Measurements from ENCODE around the gene TRAF3IP1.

TRAF3IP1 gene

DNA sequence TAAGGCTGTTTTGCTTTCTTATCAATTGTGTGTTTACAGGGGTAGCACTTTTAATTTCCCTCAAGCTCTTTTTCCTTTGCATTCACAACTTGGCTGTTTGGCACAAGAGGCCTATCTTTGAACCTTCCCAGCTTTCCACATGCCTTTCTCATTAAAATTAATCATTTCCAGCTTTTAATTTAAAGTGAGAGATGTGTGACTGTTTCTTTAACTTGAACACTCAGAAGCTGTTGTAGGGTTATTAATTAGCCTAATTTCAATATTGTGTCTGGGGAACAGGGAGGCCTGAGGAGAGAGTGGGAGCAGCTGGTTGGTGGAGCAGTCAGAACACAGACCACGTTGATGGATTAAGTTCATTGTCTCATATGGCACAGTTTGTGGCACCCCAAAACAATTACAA, 111.1 kb downstream of the TRAF3IP1 start:
- Histone ChIP-seq H3K36me3 (ENCODE audit: control insufficient read depth, low read length) (peaks cover 57% of the 10 kb centered on the region), H3K4me2 (ENCODE audit: low read length) (no peak overlapping the region), H3K4me1 (ENCODE audit: control insufficient read depth, low read length) (peaks cover 15% of the 10 kb centered on the region), H3F3A (ENCODE audit: control insufficient read depth, insufficient read depth) (no peaks in the 10 kb centered on the region), H3K27me3 (ENCODE audit: control insufficient read depth, low read length) (no peaks in the 10 kb centered on the region), H3K4me3 (ENCODE audit: low read length) (no peak overlapping the region), H4K20me1 (ENCODE audit: control insufficient read depth, insufficient read depth, low read depth, low read length) (peaks cover 8% of the 10 kb centered on the region; the same call in 1 of the 2 replicates), H3K27ac (ENCODE audit: low read depth, low read length) (no peak overlapping the region), H3K79me2 (ENCODE audit: control insufficient read depth, low read length) (peaks cover 88% of the 10 kb centered on the region), H3K9me2 (replicated peaks; ENCODE audit: control insufficient read depth, low read length) (no peaks in the 10 kb centered on the region), H3K9me3 (ENCODE audit: control insufficient read depth, insufficient read depth, low read length) (no peaks in the 10 kb centered on the region)
- TF ChIP-seq, protein P1, sequence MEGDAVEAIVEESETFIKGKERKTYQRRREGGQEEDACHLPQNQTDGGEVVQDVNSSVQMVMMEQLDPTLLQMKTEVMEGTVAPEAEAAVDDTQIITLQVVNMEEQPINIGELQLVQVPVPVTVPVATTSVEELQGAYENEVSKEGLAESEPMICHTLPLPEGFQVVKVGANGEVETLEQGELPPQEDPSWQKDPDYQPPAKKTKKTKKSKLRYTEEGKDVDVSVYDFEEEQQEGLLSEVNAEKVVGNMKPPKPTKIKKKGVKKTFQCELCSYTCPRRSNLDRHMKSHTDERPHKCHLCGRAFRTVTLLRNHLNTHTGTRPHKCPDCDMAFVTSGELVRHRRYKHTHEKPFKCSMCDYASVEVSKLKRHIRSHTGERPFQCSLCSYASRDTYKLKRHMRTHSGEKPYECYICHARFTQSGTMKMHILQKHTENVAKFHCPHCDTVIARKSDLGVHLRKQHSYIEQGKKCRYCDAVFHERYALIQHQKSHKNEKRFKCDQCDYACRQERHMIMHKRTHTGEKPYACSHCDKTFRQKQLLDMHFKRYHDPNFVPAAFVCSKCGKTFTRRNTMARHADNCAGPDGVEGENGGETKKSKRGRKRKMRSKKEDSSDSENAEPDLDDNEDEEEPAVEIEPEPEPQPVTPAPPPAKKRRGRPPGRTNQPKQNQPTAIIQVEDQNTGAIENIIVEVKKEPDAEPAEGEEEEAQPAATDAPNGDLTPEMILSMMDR (IDR thresholded peaks at IDR 0.05; ENCODE audit: low read depth, low read length, poor library complexity, severe bottlenecking) = no peak
- TF ChIP-seq EZH2phosphoT487 (IDR thresholded peaks at IDR 0.05; ENCODE audit: borderline replicate concordance, low read length) = no peak

DNA sequence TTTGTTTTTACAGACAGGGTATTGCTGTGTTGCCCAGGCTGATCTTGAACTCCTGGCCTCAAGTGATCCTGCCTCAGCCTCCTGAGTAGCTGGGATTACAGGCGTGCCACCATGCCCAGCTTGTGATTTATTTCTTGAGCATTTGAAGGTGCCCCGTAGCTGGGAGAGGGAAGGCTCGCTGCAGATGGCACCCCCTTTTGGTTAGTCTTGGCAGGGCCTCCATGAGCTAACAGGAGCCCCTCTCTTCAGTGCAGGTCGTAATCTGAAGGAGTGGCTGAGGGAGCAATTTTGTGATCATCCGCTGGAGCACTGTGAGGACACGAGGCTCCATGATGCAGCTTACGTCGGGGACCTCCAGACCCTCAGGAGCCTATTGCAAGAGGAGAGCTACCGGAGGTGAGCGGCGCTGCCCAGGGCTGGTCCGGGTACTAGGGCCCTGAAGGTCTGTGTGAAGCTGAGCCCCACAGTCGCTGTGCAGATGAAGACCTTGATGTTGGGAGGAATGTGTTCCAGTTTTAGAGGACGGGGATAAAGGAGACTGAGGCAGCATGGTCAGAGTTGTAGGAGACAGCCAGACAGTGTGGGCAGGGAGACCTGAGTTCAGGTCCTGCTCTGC, 113.1 kb downstream of the TRAF3IP1 start:
- no peaks in the 10 kb centered on the region for H3K9me3 ChIP-seq (ENCODE audit: control insufficient read depth, insufficient read depth, low read length)
- no peak overlapping the region for H3K4me3 ChIP-seq (ENCODE audit: low read length)
- H3K27me3 ChIP-seq (ENCODE audit: control insufficient read depth, low read length) = no peaks in the 10 kb centered on the region
- peaks cover 6% of the 10 kb centered on the region for H3K4me1 ChIP-seq (ENCODE audit: control insufficient read depth, low read length)
- peaks cover 53% of the 10 kb centered on the region for H3K36me3 ChIP-seq (ENCODE audit: control insufficient read depth, low read length)
- H4K20me1 ChIP-seq (ENCODE audit: control insufficient read depth, insufficient read depth, low read depth, low read length) = peaks cover 8% of the 10 kb centered on the region; the same call in 1 of the 2 replicates
- TF ChIP-seq, protein P1 (IDR thresholded peaks at IDR 0.05; ENCODE audit: low read depth, low read length, poor library complexity, severe bottlenecking) = peak; percentile 29
- TF ChIP-seq EZH2phosphoT487 (IDR thresholded peaks at IDR 0.05; ENCODE audit: borderline replicate concordance, low read length) = no peak
- H3K79me2 ChIP-seq (ENCODE audit: control insufficient read depth, low read length) = peaks cover 78% of the 10 kb centered on the region
- H3F3A ChIP-seq (ENCODE audit: control insufficient read depth, insufficient read depth) = no peaks in the 10 kb centered on the region
- H3K9me2 ChIP-seq (replicated peaks; ENCODE audit: control insufficient read depth, low read length) = no peaks in the 10 kb centered on the region
- H3K4me2 ChIP-seq (ENCODE audit: low read length) = no peak overlapping the region
- H3K27ac ChIP-seq (ENCODE audit: low read depth, low read length) = no peak overlapping the region

DNA sequence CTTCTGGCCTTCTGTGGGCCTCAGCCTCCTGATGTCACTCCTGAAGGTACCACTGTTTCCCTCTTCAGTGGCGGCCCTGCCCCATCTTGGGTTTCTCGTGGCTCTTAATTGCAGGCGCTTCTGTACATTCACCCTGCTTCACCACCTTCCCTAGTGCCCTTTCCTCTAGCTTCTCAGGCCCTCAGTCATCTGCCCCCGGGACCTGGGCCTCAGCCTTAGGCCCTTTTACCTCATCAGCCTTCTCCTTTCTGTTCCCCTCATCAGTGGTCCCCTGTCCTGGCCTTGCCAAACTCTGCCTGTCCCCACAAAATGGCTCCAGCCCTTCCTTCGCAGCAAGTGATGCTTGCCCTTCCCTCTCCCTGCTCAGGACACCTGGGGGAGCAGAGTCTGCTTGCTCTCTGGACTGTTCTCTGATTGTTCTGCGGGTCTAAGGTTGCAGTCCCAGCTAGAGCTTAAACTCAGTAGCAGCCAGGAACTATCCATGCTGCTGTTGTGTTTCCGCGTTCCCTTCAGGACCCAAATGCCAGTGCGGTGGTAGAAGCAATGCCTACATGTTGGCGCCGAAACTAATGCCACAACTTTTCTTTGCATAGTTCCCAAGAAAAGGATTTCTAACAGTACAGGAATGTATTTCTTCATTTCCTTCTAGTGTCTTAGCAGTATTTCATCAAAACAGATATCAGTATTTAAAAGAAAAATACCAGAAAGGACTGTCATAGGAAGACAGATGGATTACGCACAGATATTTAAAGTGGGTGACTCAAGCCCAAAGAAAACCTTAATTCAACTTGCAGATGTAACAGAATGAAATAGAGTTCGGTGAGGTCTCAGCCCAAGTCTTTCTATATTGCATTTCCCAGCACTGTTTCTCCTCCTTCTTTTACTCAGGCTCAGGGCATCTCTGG, 113.9 kb downstream of the TRAF3IP1 start:
- no peak overlapping the region for H3K4me3 ChIP-seq (ENCODE audit: low read length)
- H4K20me1 ChIP-seq (ENCODE audit: control insufficient read depth, insufficient read depth, low read depth, low read length) = peaks cover 8% of the 10 kb centered on the region; the same call in 1 of the 2 replicates
- TF ChIP-seq, protein P1 (IDR thresholded peaks at IDR 0.05; ENCODE audit: low read depth, low read length, poor library complexity, severe bottlenecking) = no peak
- no peak for TF ChIP-seq EZH2phosphoT487 (IDR thresholded peaks at IDR 0.05; ENCODE audit: borderline replicate concordance, low read length)
- H3K27me3 ChIP-seq (ENCODE audit: control insufficient read depth, low read length) = no peaks in the 10 kb centered on the region
- no peaks in the 10 kb centered on the region for H3F3A ChIP-seq (ENCODE audit: control insufficient read depth, insufficient read depth)
- no peak overlapping the region for H3K27ac ChIP-seq (ENCODE audit: low read depth, low read length)
- H3K4me1 ChIP-seq (ENCODE audit: control insufficient read depth, low read length) = no peaks in the 10 kb centered on the region
- H3K9me2 ChIP-seq (replicated peaks; ENCODE audit: control insufficient read depth, low read length) = no peaks in the 10 kb centered on the region
- no peaks in the 10 kb centered on the region for H3K9me3 ChIP-seq (ENCODE audit: control insufficient read depth, insufficient read depth, low read length)
- H3K4me2 ChIP-seq (ENCODE audit: low read length) = no peak overlapping the region
- H3K36me3 ChIP-seq (ENCODE audit: control insufficient read depth, low read length) = peaks cover 55% of the 10 kb centered on the region
- peaks cover 78% of the 10 kb centered on the region for H3K79me2 ChIP-seq (ENCODE audit: control insufficient read depth, low read length)
